Jurkat, Clone E6-1 (cell line): ENCODE data around the gene FASTK.

Source experiments
- DNase-seq: peaks from one replicate; pipeline ENCODE4 v3.0.0-alpha.2; 2011; ENCODE audit warnings: low read depth, low spot score
- H3K4me3 ChIP-seq: 2 replicates; pipeline ENCODE4 v1.5.1; 2011; ENCODE audit warnings: mild to moderate bottlenecking, low read length, control low read depth, moderate library complexity

The FASTK gene

GRCh38 chr7:151071032-151071866 is 9.4 kb downstream of the FASTK start:
- DNase-seq = no peak
- H3K4me3 ChIP-seq = no peak overlapping the region

- no peak for DNase-seq
- no peak overlapping the region for H3K4me3 ChIP-seq
These were observed 10.0 kb downstream of the FASTK start for GRCh38 chr7:151070574-151070960.

GRCh38 chr7:151069841-151070573 is 10.6 kb downstream of the FASTK start:
- no peak overlapping the region for H3K4me3 ChIP-seq
- no peak for DNase-seq

GRCh38 chr7:151068069-151068773 is 12.4 kb downstream of the FASTK start:
- DNase-seq = no peak

GRCh38 chr7:151066273-151066974 is 14.2 kb downstream of the FASTK start:
- H3K4me3 ChIP-seq = no peak overlapping the region
- DNase-seq = no peak

More at GRCh38 chr7:151068069-151068773, 12.4 kb downstream of the FASTK start:
- H3K4me3 ChIP-seq = no peak overlapping the region

GRCh38 chr7:151065516-151065915 is 15.1 kb downstream of the FASTK start:
- no peak for DNase-seq
- H3K4me3 ChIP-seq = no peak overlapping the region

GRCh38 chr7:151064993-151065392 is 15.6 kb downstream of the FASTK start:
- H3K4me3 ChIP-seq = no peak overlapping the region
- no peak for DNase-seq

GRCh38 chr7:151064454-151064853 is 16.2 kb downstream of the FASTK start:
- H3K4me3 ChIP-seq = no peak overlapping the region
- DNase-seq = no peak

- no peak for DNase-seq
- no peak overlapping the region for H3K4me3 ChIP-seq
These were observed 17.4 kb downstream of the FASTK start for GRCh38 chr7:151063212-151063561.

GRCh38 chr7:151062399-151063211 is 18.0 kb downstream of the FASTK start:
- H3K4me3 ChIP-seq = no peak overlapping the region
- no peak for DNase-seq

GRCh38 chr7:151062111-151062398 is 18.6 kb downstream of the FASTK start:
- no peak for DNase-seq
- no peak overlapping the region for H3K4me3 ChIP-seq

- no peak overlapping the region for H3K4me3 ChIP-seq
- no peak for DNase-seq
These were observed 19.1 kb downstream of the FASTK start for GRCh38 chr7:151061213-151062110.

GRCh38 chr7:151060416-151061212 is 20.0 kb downstream of the FASTK start:
- H3K4me3 ChIP-seq = peak overlapping the region; percentile 81
- no peak for DNase-seq

GRCh38 chr7:151060113-151060415 is 20.5 kb downstream of the FASTK start:
- peak overlapping the region; percentile 81 for H3K4me3 ChIP-seq
- DNase-seq = no peak

- DNase-seq = peak; percentile 57
- H3K4me3 ChIP-seq = peak within 1 kb of the TSS; percentile 91
These were observed 21.1 kb downstream of the FASTK start, which contains the start of gene SLC4A2 for GRCh38 chr7:151059367-151060112. Gene SLC4A2 (plus strand): TSS chr7:151059589. CDS start chr7:151061988, 2,399 bp downstream.

GRCh38 chr7:151058781-151059366 is 21.7 kb downstream of the FASTK start:
- peak overlapping the region; percentile 91 for H3K4me3 ChIP-seq
- no peak for DNase-seq
